ENCODE measurements around the gene DNAH3.

Gene DNAH3

DNA sequence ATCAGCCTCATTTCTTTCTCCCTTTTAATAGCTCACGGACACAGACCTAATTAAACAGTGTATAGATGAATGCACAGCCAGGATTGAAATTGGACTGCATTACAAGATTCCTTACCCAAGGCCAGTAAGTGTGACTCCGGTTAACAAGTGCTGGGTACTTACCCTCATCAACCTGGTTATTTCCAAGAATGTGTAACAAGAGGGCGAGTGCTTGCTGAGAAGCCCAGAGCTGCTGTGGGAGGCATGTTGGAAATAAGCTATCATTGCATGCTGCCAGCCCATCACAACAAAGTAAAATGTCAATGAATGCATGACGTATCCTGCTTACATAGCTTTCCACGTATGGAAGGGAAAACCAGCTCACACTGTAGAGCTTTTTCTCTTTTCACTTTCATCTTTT is 230.6 kb downstream of the DNAH3 start:
- DNase-seq = no peak
- H3K27ac Mint-ChIP-seq = no peak overlapping the region
- peaks cover 5% of the 10 kb centered on the region for H3K9me3 Mint-ChIP-seq
- peaks cover 47% of the 10 kb centered on the region for H3K36me3 Mint-ChIP-seq (ENCODE audit: low read depth)
- TF ChIP-seq, protein P1, sequence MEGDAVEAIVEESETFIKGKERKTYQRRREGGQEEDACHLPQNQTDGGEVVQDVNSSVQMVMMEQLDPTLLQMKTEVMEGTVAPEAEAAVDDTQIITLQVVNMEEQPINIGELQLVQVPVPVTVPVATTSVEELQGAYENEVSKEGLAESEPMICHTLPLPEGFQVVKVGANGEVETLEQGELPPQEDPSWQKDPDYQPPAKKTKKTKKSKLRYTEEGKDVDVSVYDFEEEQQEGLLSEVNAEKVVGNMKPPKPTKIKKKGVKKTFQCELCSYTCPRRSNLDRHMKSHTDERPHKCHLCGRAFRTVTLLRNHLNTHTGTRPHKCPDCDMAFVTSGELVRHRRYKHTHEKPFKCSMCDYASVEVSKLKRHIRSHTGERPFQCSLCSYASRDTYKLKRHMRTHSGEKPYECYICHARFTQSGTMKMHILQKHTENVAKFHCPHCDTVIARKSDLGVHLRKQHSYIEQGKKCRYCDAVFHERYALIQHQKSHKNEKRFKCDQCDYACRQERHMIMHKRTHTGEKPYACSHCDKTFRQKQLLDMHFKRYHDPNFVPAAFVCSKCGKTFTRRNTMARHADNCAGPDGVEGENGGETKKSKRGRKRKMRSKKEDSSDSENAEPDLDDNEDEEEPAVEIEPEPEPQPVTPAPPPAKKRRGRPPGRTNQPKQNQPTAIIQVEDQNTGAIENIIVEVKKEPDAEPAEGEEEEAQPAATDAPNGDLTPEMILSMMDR (IDR thresholded peaks at IDR 0.05) = no peak
- no peak overlapping the region for H3K4me3 Mint-ChIP-seq
- peaks cover 37% of the 10 kb centered on the region for H3K4me1 Mint-ChIP-seq
- no peaks in the 10 kb centered on the region for H3K27me3 Mint-ChIP-seq (ENCODE audit: low read depth, poor library complexity)

DNA sequence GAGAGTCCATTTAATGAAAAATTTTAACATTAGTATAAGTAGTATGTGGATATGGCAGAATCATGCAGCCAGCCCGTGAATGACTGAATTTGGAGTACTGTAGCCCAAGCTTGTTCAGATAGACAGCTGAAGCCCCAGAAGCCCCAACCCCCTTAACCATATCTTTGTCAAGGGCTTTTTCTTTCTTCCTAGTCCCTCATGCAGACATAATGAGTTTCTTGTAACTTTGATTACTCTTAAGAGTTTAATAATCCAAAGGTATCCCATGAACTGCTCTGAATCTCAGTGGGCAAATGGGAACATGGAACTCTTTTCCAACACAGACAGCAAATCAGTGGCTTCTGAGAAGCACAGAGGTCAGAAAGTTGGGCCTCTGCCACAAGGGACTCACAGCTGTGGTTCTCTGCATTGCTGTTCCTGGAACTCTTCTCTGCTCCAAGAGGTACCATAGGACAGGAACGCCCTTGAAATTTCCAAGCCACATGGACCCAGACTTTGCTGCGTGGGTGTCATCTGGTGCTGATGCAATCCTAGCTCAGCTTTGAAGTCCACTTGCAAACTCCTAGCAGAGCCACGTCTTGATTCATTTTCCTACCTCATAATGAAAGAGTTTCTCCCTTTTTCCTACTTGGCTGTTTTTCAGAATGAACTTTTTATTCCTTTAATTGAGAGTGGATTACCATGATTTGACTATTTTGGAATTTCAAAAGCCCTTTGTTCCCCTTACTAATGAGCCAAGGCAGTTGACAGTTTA is 232.0 kb downstream of the DNAH3 start:
- H3K27me3 Mint-ChIP-seq (ENCODE audit: low read depth, poor library complexity) = no peaks in the 10 kb centered on the region
- peak overlapping the region; percentile 3 for H3K27ac Mint-ChIP-seq
- H3K36me3 Mint-ChIP-seq (ENCODE audit: low read depth) = peaks cover 41% of the 10 kb centered on the region
- H3K9me3 Mint-ChIP-seq = peaks cover 5% of the 10 kb centered on the region
- no peak for DNase-seq
- H3K4me1 Mint-ChIP-seq = peaks cover 41% of the 10 kb centered on the region
- TF ChIP-seq, protein P1 (IDR thresholded peaks at IDR 0.05) = no peak
- no peak overlapping the region for H3K4me3 Mint-ChIP-seq

DNA sequence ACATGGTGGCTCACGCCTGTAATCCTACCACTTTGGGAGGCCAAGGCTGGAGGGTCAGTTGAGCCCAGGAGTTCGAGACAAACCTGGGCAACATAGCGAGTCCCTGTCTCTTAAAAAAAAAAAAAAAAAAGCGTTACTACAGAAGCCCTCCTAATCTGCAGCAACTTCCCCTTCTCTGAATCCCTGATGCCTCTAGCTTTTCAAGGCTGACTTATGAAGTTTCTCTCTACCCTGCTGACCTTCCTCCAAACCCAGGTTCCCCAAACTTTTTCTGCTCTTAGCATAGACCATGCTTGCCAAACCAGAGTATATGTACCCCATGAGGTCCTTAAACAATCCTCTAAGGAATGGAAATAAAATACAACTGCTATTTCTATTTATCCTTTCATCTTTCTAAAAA is 233.7 kb downstream of the DNAH3 start:
- Mint-ChIP-seq H3K4me3 (no peak overlapping the region), H3K27ac (peak overlapping the region; percentile 26), H3K9me3 (peaks cover 5% of the 10 kb centered on the region), H3K4me1 (peaks cover 44% of the 10 kb centered on the region), H3K27me3 (ENCODE audit: low read depth, poor library complexity) (no peaks in the 10 kb centered on the region), H3K36me3 (ENCODE audit: low read depth) (peaks cover 37% of the 10 kb centered on the region)
- TF ChIP-seq, protein P1 (IDR thresholded peaks at IDR 0.05) = no peak
- DNase-seq = no peak

DNA sequence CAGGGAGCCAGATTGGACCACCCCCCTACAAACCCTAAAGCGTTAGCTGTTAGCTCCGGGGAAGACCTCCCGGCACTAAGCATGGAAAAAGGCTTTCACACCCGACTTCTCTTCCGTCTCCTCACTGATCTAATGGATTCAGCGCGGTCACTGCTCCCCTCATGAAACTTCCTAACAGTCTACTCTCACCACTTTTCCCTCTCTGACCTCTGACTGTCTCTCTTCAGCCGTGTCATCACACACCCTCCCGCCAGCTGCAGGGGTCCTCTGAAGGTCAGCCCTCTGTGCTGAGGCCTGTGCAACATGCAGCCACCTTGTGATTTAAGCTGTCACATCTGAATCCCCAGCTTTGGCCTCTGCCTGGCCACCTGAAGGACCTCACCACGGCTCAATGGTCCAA is 234.4 kb downstream of the DNAH3 start:
- peaks cover 37% of the 10 kb centered on the region for H3K36me3 Mint-ChIP-seq (ENCODE audit: low read depth)
- peaks cover 46% of the 10 kb centered on the region for H3K4me1 Mint-ChIP-seq
- TF ChIP-seq, protein P1 (IDR thresholded peaks at IDR 0.05) = no peak
- H3K4me3 Mint-ChIP-seq = peak overlapping the region; percentile 34
- DNase-seq = peak; percentile 19
- no peaks in the 10 kb centered on the region for H3K27me3 Mint-ChIP-seq (ENCODE audit: low read depth, poor library complexity)
- peaks cover 5% of the 10 kb centered on the region for H3K9me3 Mint-ChIP-seq
- H3K27ac Mint-ChIP-seq = peak overlapping the region; percentile 95

DNA sequence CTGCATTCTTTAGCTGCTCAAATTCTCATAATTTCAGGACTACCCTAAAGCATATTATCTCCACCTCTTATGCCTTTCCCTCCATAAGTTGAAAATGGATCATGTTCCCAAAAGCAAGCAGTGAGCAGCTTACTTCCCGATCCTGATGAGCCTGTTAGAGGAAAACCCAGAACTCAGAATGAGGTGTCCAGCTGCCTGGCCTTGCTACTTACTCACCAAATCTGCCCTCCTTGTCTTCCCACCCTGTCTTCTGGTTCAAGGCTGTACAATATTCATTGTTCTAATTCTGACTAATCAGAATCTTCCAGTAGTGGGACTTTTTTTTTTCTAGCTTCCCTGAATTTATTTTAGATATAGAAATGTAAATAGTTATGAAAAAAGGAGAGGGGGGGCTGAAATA is 239.3 kb downstream of the DNAH3 start:
- no peak for DNase-seq
- TF ChIP-seq, protein P1 (IDR thresholded peaks at IDR 0.05) = no peak
- no peak overlapping the region for H3K4me3 Mint-ChIP-seq
- peaks cover 23% of the 10 kb centered on the region for H3K4me1 Mint-ChIP-seq
- H3K9me3 Mint-ChIP-seq = peaks cover 3% of the 10 kb centered on the region
- H3K36me3 Mint-ChIP-seq (ENCODE audit: low read depth) = peaks cover 11% of the 10 kb centered on the region
- H3K27ac Mint-ChIP-seq = peak overlapping the region; percentile 72
- peaks cover 3% of the 10 kb centered on the region for H3K27me3 Mint-ChIP-seq (ENCODE audit: low read depth, poor library complexity)

DNA sequence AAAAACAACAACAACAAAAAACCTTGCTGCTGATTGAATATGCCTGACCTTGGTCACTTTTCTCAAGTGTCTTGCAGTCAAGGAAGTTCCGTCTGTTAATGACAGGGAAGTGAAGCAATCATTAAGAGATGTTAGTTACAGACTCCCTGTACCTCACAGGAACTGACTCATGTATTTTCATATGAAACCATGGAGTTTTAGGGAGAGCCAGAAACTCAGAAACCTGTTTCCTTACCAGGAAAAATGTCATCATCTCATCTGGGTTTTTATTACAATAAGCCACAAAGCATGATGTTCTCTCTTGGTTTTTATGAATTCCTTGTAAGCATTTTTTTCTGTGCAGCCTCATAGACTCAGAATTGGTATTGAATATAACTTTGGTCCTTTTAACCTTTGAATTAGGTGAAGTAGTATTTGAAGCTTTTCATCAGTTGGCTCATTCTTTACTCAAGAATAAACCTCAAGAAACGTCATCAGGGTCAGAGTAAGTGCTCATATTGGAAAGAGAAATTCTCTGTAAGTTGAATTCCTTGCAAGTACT is 239.8 kb downstream of the DNAH3 start:
- Mint-ChIP-seq H3K4me3 (no peak overlapping the region), H3K9me3 (no peaks in the 10 kb centered on the region), H3K4me1 (peaks cover 18% of the 10 kb centered on the region), H3K27ac (no peak overlapping the region), H3K36me3 (ENCODE audit: low read depth) (peaks cover 6% of the 10 kb centered on the region), H3K27me3 (ENCODE audit: low read depth, poor library complexity) (peaks cover 6% of the 10 kb centered on the region)
- no peak for DNase-seq
- TF ChIP-seq, protein P1 (IDR thresholded peaks at IDR 0.05) = no peak
